ENCODE data around the gene ACTL6B.

- TF ChIP-seq TARDBP (CRISPR knock-in tag; IDR thresholded peaks at IDR 0.05) (no peak), ZFP37 (CRISPR knock-in tag; IDR thresholded peaks at IDR 0.05; ENCODE audit: borderline replicate concordance) (no peak), ZNF543 (CRISPR knock-in tag; IDR thresholded peaks at IDR 0.05) (no peak), NFYB (CRISPR knock-in tag; IDR thresholded peaks at IDR 0.05) (no peak), POLR2A (IDR thresholded peaks at IDR 0.05; ENCODE audit: insufficient read depth in 1 of 2, low read depth in 2 of 2, low read length in 2 of 2) (no peak), CTCF (CRISPR knock-in tag; IDR thresholded peaks at IDR 0.05) (no peak), ZNF460 (CRISPR knock-in tag; IDR thresholded peaks at IDR 0.05; ENCODE audit: borderline replicate concordance) (no peak), YY1 (IDR thresholded peaks at IDR 0.05; ENCODE audit: insufficient read depth, insufficient replicate concordance, low read depth, low read length) (no peak), BHLHE40 (IDR thresholded peaks at IDR 0.05; ENCODE audit: low read length) (no peak), ZNF143 (CRISPR knock-in tag; IDR thresholded peaks at IDR 0.05) (no peak)
- TF ChIP-seq, protein P1, sequence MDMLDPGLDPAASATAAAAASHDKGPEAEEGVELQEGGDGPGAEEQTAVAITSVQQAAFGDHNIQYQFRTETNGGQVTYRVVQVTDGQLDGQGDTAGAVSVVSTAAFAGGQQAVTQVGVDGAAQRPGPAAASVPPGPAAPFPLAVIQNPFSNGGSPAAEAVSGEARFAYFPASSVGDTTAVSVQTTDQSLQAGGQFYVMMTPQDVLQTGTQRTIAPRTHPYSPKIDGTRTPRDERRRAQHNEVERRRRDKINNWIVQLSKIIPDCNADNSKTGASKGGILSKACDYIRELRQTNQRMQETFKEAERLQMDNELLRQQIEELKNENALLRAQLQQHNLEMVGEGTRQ (IDR thresholded peaks at IDR 0.05; ENCODE audit: low read depth, low read length) = no peak
- TF ChIP-seq, protein P1 (CRISPR knock-in tag; IDR thresholded peaks at IDR 0.05; ENCODE audit: borderline replicate concordance) = no peak
- TF ChIP-seq, protein P2, sequence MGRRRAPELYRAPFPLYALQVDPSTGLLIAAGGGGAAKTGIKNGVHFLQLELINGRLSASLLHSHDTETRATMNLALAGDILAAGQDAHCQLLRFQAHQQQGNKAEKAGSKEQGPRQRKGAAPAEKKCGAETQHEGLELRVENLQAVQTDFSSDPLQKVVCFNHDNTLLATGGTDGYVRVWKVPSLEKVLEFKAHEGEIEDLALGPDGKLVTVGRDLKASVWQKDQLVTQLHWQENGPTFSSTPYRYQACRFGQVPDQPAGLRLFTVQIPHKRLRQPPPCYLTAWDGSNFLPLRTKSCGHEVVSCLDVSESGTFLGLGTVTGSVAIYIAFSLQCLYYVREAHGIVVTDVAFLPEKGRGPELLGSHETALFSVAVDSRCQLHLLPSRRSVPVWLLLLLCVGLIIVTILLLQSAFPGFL (CRISPR knock-in tag; IDR thresholded peaks at IDR 0.05) = no peak
- TF ChIP-seq, protein P3, sequence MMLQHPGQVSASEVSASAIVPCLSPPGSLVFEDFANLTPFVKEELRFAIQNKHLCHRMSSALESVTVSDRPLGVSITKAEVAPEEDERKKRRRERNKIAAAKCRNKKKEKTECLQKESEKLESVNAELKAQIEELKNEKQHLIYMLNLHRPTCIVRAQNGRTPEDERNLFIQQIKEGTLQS (CRISPR knock-in tag; IDR thresholded peaks at IDR 0.05) = no peak
Observed at GRCh38 chr7:100686822-100687211, 30.6 kb upstream of the ACTL6B start.
